NT2/D1 (cell line): ENCODE measurements around the gene CSGALNACT2.

Experiments
- DNase-seq: peaks from one replicate; pipeline ENCODE4 v3.0.0-alpha.2; 2011; ENCODE audit warnings: low read depth, low spot score
- H3K27me3 ChIP-seq: 2 replicates; pipeline ENCODE4 v1.6.0; 2011; ENCODE audit warnings: mild to moderate bottlenecking; ENCODE audit not compliant: insufficient read length, insufficient read depth
- H3K36me3 ChIP-seq: 2 replicates; pipeline ENCODE4 v1.6.1; 2011; ENCODE audit warnings: mild to moderate bottlenecking, low read length, mixed read lengths; ENCODE audit not compliant: insufficient read depth, insufficient read length
- H3K4me1 ChIP-seq: 2 replicates; pipeline ENCODE4 v1.5.1; 2011; ENCODE audit not compliant: insufficient read depth, insufficient read length
- H3K4me3 ChIP-seq: 2 replicates; pipeline ENCODE4 v1.5.1; 2011; ENCODE audit warnings: low read depth; ENCODE audit not compliant: insufficient read length
- H3K9ac ChIP-seq: 2 replicates; pipeline ENCODE4 v1.6.0; 2011; ENCODE audit warnings: low read depth; ENCODE audit not compliant: insufficient read length
- H3K9me3 ChIP-seq: 2 replicates; pipeline ENCODE4 v1.5.1; 2011; ENCODE audit warnings: mild to moderate bottlenecking, low read length; ENCODE audit not compliant: insufficient read depth
- SUZ12 ChIP-seq: IDR thresholded peaks from 2 replicates; pipeline ENCODE4 v1.6.1; 2011; ENCODE audit not compliant: insufficient read length, insufficient read depth; ENCODE audit errors: extremely low read depth
- YY1 ChIP-seq: IDR thresholded peaks from 2 replicates; pipeline ENCODE4 v1.6.1; 2011; ENCODE audit not compliant: insufficient read length, insufficient read depth
- ZNF274 ChIP-seq: IDR thresholded peaks from 2 replicates; pipeline ENCODE4 v1.6.1; 2011; ENCODE audit warnings: mild to moderate bottlenecking, low read depth, low read length

CSGALNACT2 gene

DNA sequence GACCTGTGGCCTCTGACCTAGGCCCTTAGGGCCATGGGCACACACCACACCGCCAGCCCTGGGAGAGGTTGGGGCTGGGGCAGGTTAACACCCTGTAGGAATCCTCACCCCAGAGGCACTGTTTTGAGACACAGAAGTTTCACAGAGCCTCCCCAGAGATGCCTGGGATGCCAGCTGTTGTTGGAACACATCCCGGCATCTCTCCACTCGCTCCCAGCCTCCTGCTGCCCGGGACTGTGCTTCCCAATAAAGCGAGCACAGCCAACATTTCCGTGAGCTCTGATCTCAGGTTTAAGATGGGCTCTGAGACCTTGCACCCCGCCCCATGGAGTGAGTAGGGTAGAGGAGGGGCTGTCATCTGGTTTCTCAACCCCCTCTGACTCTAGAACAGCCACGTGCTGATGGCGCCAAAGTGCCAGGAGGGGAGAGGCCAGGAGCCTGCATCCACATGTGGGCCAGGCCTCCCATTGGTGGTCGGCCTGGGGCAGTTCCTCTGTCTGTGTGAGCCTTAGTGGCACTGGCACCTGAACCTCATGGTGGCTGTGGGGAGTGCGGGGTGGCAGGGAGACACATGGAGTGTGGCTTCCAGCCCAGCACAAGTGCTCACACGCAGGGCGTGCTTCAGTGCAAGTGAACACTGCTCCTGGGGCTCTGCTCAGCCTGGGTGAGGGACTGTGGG, 73.9 kb downstream of the CSGALNACT2 start:
- no peaks in the 10 kb centered on the region for H3K36me3 ChIP-seq
- H3K4me1 ChIP-seq, result peaks cover 35% of the 10 kb centered on the region
- no peak for DNase-seq
- H3K9me3 ChIP-seq, result no peaks in the 10 kb centered on the region
- H3K4me3 ChIP-seq, result no peak overlapping the region
- no peaks in the 10 kb centered on the region for H3K27me3 ChIP-seq
- H3K9ac ChIP-seq, result no peak overlapping the region
- TF ChIP-seq YY1 (no peak), ZNF274 (no peak), SUZ12 (no peak)

DNA sequence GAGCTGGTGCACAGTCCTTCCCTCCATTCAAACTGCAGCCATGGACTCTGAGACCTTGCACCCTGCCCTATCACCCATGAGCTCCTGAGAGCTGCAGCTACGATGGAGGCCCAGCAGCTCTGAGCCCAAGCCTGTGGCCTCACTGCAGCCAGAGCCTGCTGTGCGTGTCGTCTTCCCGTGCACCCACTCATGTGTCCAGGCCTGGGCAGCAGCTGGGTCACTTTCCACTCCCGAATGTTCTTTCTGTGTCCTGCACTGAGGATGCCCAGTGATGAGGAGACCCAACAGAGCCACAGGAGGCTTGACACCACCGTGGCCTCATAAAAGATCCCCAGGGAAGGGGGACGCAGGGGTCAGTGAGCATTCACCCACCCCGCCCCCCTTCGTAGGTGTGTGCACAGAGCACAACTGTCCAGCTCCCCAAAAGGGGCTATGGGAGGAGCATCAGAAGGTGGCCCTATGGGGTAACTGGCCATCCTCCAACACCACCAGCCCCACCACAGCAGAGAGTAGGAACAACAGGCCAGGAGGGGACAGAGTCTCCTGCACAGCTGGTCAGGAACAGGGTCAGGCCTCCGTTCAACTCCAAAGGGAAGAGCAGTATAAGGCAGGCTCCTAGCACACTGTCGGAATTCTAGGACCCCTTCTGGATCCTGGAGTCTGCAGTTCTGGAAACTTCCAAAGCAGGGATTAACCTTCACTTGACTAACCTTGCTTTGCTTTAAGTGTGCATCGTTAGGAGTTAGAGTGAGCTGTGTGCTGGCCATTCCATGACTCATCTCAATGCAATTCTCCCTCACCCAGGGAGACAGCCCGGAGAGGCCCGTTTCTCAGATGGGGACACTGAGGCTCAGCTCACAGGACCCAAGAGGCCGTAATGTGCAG, 76.1 kb downstream of the CSGALNACT2 start:
- H3K9me3 ChIP-seq, result no peaks in the 10 kb centered on the region
- no peaks in the 10 kb centered on the region for H3K27me3 ChIP-seq
- no peaks in the 10 kb centered on the region for H3K36me3 ChIP-seq
- H3K4me1 ChIP-seq, result peaks cover 30% of the 10 kb centered on the region
- no peak for DNase-seq
- H3K9ac ChIP-seq, result no peak overlapping the region
- TF ChIP-seq SUZ12 (no peak), ZNF274 (no peak), YY1 (no peak)
- H3K4me3 ChIP-seq, result no peak overlapping the region

DNA sequence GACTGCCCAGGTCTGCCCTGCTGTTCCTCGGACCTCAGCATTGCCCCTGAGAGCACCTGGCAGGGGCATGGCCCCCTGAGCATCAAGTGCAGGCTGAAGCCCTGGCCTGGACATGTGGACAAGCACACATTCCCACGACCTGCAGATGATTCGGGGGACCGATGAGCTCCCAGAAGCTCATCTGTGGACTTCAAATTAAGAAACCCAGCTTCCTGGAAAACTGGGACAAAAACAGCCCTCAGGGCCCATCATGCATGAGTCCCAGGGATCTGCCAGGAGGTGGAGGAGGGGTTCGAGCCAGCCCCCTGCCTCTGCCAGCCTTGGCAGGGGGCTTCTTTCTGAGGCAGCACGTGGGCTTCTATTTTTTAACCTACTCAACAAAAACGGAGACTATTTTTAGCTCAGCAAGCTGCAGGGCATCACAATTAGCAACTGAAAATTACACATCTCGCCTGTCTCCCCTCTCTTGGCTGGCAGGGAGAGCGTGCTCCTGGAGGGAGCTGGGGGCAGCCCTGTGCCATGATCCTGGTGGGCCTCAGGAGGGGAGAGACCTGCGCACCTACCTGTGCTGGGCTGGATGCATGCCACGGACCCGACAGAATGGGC, 76.8 kb downstream of the CSGALNACT2 start:
- H3K27me3 ChIP-seq, result no peaks in the 10 kb centered on the region
- H3K36me3 ChIP-seq, result no peaks in the 10 kb centered on the region
- H3K4me3 ChIP-seq, result no peak overlapping the region
- H3K9me3 ChIP-seq, result no peaks in the 10 kb centered on the region
- no peak for TF ChIP-seq ZNF274
- no peak overlapping the region for H3K9ac ChIP-seq
- DNase-seq, result no peak
- H3K4me1 ChIP-seq, result peaks cover 29% of the 10 kb centered on the region

DNA sequence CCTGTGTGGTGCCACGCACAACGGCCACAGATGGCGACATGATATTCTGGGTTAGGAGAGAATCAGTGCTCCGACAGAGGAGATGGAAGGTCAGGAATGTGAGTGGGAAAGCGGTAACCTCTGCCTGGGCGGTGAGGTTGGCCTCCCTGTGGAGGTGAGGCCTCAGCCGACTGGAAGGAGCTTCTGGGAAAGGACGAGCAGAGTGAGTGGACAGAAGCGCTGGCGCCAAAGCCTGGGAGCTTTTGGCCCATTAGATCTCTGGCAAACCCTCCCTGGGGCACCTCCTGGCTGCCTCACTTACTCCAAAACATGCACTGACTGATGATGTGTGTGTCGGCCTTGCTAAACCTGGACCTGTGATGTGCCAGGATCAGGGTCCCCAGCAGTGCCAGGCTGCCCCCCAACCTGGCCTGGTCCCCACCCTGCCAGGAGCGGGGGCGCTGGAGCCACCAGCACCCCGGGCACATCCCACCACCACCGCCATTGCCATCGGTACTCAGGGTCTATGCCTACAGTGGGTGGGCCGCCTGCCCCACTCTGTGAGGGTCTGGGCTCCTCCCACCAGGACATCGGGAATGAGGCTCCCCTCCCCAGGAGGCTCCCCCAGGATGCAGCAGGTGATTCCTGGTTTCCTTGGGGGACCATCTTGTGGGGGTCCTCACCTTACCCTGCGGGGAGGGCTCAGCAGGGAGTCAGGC, 77.7 kb downstream of the CSGALNACT2 start:
- Histone ChIP-seq H3K27me3 (no peaks in the 10 kb centered on the region), H3K4me1 (peaks cover 26% of the 10 kb centered on the region), H3K9ac (no peak overlapping the region), H3K9me3 (no peaks in the 10 kb centered on the region), H3K36me3 (no peaks in the 10 kb centered on the region), H3K4me3 (no peak overlapping the region)
- TF ChIP-seq YY1 (no peak), ZNF274 (no peak), SUZ12 (no peak)
- DNase-seq, result no peak

DNA sequence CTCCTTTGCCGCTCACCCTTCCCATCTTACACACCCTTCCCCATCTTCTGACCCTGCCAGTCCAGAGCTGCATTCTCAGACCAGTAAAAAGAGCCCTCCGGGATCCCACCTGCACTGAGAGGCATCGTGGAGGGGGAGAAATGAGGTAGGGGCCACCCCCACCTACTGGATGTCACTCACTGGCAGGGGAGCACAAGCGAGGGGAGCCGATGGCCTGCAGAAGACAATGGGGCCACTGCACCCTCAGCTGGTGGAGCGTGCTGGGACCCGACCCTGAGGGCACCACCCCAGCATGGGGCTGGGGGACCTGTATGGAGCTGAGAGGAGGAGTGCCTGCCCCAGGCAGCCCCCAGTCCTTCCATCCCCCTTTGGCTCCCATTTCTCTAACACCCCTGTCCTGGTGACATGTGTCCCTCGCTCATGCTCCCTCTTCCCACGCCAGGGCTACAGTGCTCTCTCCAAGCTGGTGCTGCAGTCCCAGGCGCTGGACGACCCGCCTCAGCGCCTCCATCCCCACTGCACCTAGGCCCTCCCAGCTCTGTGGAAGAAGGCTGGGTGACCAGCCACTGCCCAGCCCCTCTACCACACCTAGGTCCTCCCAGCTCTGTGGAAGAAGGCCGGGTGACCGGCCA, 78.8 kb downstream of the CSGALNACT2 start:
- H3K27me3 ChIP-seq, result no peaks in the 10 kb centered on the region
- TF ChIP-seq SUZ12, result no peak
- TF ChIP-seq YY1, result no peak
- TF ChIP-seq ZNF274, result no peak
- no peak for DNase-seq
- H3K4me3 ChIP-seq, result no peak overlapping the region
- no peak overlapping the region for H3K9ac ChIP-seq
- no peaks in the 10 kb centered on the region for H3K9me3 ChIP-seq
- no peaks in the 10 kb centered on the region for H3K36me3 ChIP-seq
- H3K4me1 ChIP-seq, result peaks cover 26% of the 10 kb centered on the region

DNA sequence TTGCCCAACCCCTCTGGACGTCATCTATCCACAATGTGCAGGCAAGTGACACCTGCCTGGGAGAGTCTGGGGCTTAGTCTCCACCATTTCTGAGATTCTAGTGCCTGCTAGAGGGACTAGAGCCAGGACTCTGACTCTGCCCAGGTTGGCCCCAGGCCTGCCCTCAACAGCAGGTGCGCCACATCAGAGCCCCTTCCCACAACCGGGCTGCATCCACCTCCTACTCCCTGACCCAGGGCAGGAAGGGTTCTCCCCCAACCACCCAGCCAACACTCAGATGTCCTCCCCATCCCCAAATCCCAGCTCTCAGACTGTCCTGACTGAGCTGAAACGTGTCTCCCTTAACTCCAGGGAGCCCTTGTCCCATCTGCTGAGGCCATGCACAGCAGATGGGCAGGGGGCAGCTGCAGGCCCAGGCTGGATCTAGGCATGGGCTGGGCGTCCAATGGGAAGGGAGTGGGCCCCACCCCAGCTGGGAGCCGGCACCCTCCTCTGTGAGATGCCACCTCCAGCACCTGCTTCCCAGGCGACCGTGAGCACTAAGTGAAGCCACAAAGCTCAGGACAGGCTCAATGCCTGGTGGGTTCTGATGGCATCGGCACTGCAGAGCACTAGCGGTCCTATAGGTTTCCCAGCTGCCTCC, 79.4 kb downstream of the CSGALNACT2 start:
- Histone ChIP-seq H3K4me3 (no peak overlapping the region), H3K4me1 (peaks cover 23% of the 10 kb centered on the region), H3K36me3 (no peaks in the 10 kb centered on the region), H3K9me3 (no peaks in the 10 kb centered on the region), H3K9ac (no peak overlapping the region), H3K27me3 (no peaks in the 10 kb centered on the region)
- no peak for TF ChIP-seq ZNF274
- TF ChIP-seq SUZ12, result no peak
- no peak for TF ChIP-seq YY1
- DNase-seq, result no peak
